B cell (primary cell): ENCODE measurements around the gene FANCI. TPM values are rescaled to one million over a fixed set of nuclear protein-coding genes. Genes with fewer than 3 reads are reported as not detected.

Source experiments
- ATAC-seq: fragments of 200-7000 bp; cut with Tn5 transposase; one replicate; pipeline ENCODE4 v1.10.0; 2021; ENCODE audit warnings: low read depth, mild to moderate bottlenecking, moderate number of reproducible peaks, moderate library complexity
- CTCF ChIA-PET: fragments of 350-600 bp; sonication (Branson Sonifier 250); formaldehyde crosslinking; loops from one replicate; lab custom pipeline; 2021; ENCODE audit warnings: antibody characterized with exemption, inconsistent platforms; lab: Charles Lee
- POLR2A ChIA-PET: fragments of 350-600 bp; sonication (Branson Sonifier 250); formaldehyde crosslinking; loops from one replicate; lab custom pipeline; 2021; ENCODE audit warnings: antibody characterized with exemption; lab: Charles Lee
- DNase-seq: peaks from one replicate; pipeline ENCODE4 v3.0.0; 2013
- H2AFZ ChIP-seq: 2 replicates; pipeline ENCODE4 v1.6.1; 2012; ENCODE audit warnings: mild to moderate bottlenecking, low read depth, low read length; ENCODE audit not compliant: insufficient read depth, poor library complexity, severe bottlenecking
- H3K27ac ChIP-seq, 2 donors: 1 replicate in 1 of 2; 2 replicates in 1 of 2; pipeline ENCODE4 v1.5.1; 2012 to 2013; ENCODE audit warnings: low read length in 2 of 2, mild to moderate bottlenecking in 2 of 2, moderate library complexity in 1 of 2
- H3K27me3 ChIP-seq, 4 experiments: fragments of 200-600 bp in 1 of 4; sonication (generic) in 1 of 4; replicated peaks in 1 of 4; 1 replicate in 2 of 4; 2 replicates in 2 of 4; pipeline versions ENCODE4 v1.6.1 to v1.7.0; 2013 to 2016; ENCODE audit warnings: low read length in 3 of 4, mild to moderate bottlenecking in 2 of 4, mixed read lengths in 1 of 4, moderate library complexity in 1 of 4; ENCODE audit not compliant: insufficient read depth in 4 of 4, control insufficient read depth in 3 of 4; ENCODE audit errors: control extremely low read depth in 1 of 4
- H3K36me3 ChIP-seq, 2 experiments: replicated peaks in 1 of 2; 1 replicate in 1 of 2; 2 replicates in 1 of 2; pipeline versions ENCODE4 v1.6.1 to v1.7.1; 2013; ENCODE audit warnings: low read length in 1 of 2; ENCODE audit not compliant: insufficient read depth in 2 of 2, control insufficient read depth in 1 of 2; ENCODE audit errors: control extremely low read depth in 1 of 2, extremely low read depth in 1 of 2
- H3K4me1 ChIP-seq, 2 donors: fragments of 200-600 bp in 1 of 2; sonication (generic) in 1 of 2; 1 replicate in 1 of 2; 2 replicates in 1 of 2; pipeline versions ENCODE4 v1.5.1 to v1.6.1; 2013 to 2017; ENCODE audit warnings: low read length in 2 of 2; ENCODE audit not compliant: control insufficient read depth in 2 of 2, insufficient read depth in 2 of 2
- H3K4me2 ChIP-seq: replicated peaks from 2 replicates; pipeline ENCODE3; 2012; ENCODE audit warnings: mild to moderate bottlenecking, low read depth, low read length; ENCODE audit not compliant: poor library complexity, severe bottlenecking
- H3K4me3 ChIP-seq, 5 experiments: fragments of 200-600 bp in 1 of 5; sonication (generic) in 1 of 5; 1 replicate in 3 of 5; 2 replicates in 2 of 5; pipeline versions ENCODE4 v1.5.1 to v1.7.0; 2011 to 2016; ENCODE audit warnings: low read length in 4 of 5, mild to moderate bottlenecking in 4 of 5, low read depth in 2 of 5, control low read depth in 1 of 5, moderate library complexity in 1 of 5; ENCODE audit not compliant: insufficient read depth in 1 of 5; ENCODE audit errors: control extremely low read depth in 1 of 5, extremely low read depth in 1 of 5
- H3K79me2 ChIP-seq: fragments of 200-600 bp; sonication (generic); one replicate; pipeline ENCODE4 v1.6.0; 2016; ENCODE audit warnings: low read length; ENCODE audit not compliant: control insufficient read depth, insufficient read depth
- H3K9ac ChIP-seq: fragments of 200-600 bp; sonication (generic); 2 replicates; pipeline ENCODE4 v1.6.1; 2017; ENCODE audit warnings: mild to moderate bottlenecking, low read length, moderate library complexity
- H3K9me3 ChIP-seq, 3 donors: one replicate each; pipeline versions ENCODE4 v1.6.1 to v1.7.1; 2013; ENCODE audit warnings: low read length in 2 of 3; ENCODE audit not compliant: control insufficient read depth in 2 of 3, insufficient read depth in 1 of 3; ENCODE audit errors: control extremely low read depth in 1 of 3
- H4K20me1 ChIP-seq: 2 replicates; pipeline ENCODE4 v1.6.0; 2012; ENCODE audit warnings: mild to moderate bottlenecking, low read length; ENCODE audit not compliant: insufficient read depth, control insufficient read depth, poor library complexity, severe bottlenecking
- H3K27ac Mint-ChIP-seq: one replicate; pipeline ENCODE4 v1.8.0; 2021; ENCODE audit warnings: mixed read lengths
- H3K27me3 Mint-ChIP-seq: one replicate; pipeline ENCODE4 v1.8.0; 2021; ENCODE audit warnings: mixed read lengths
- H3K4me1 Mint-ChIP-seq: one replicate; pipeline ENCODE4 v1.8.0; 2021; ENCODE audit warnings: mixed read lengths
- H3K4me3 Mint-ChIP-seq: one replicate; pipeline ENCODE4 v1.8.0; 2021; ENCODE audit warnings: mixed read lengths
- H3K9me3 Mint-ChIP-seq: one replicate; pipeline ENCODE4 v1.8.0; 2022; ENCODE audit warnings: mixed read lengths; ENCODE audit not compliant: insufficient read depth
- CTCF ChIP-seq: fragments of 200-600 bp; IDR thresholded peaks from one replicate; pipeline ENCODE4 v1.8.0; 2022; ENCODE audit warnings: antibody characterized with exemption, mild to moderate bottlenecking
- EZH2 ChIP-seq: IDR thresholded peaks from 2 replicates; pipeline ENCODE4 v1.6.1; 2012; ENCODE audit warnings: borderline replicate concordance, low read depth, mild to moderate bottlenecking, moderate library complexity, low read length; ENCODE audit not compliant: insufficient read depth, poor library complexity, severe bottlenecking
- WGBS: methylation state at CpG from one replicate; pipeline ENCODE4 v1.1.5; 2013; ENCODE audit warnings: missing lambda C conversion rate; ENCODE audit not compliant: insufficient coverage; 5-methylcytosine and 5-hydroxymethylcytosine counted together
- intact Hi-C: fragments of 100-400 bp; cut with micrococcal nuclease; formaldehyde crosslinking; loops from one replicate; pipeline ENCODE4 v1.10.0; 2022
- polyA plus RNA-seq: library from polyadenylated mRNA; depleted of rRNA; stranded (reverse); fragments of >200 nt; gene quantifications from 2 replicates; pipeline ENCODE4 v1.2.3, GENCODE V29; 2012
- total RNA-seq, 2 donors: library from RNA; stranded (reverse); fragments of 120-200 nt in 1 of 2; gene quantifications; 1 replicate in 1 of 2; 2 replicates in 1 of 2; pipeline versions ENCODE4 v1.2.3 to v1.2.4, GENCODE V29; 2013 to 2022

Gene FANCI
- total and polyA plus RNA-seq, 2 donors (not counting 1 experiment from before 2014, with no cell fraction given): 2.7 to 14.2 TPM

- POLR2A ChIA-PET: no interaction called here
- Histone ChIP-seq H3K4me1 (peaks cover 23 to 42% of the 10 kb centered on the region in 2 donors), H3K79me2 (no peaks in the 10 kb centered on the region), H3K4me3 (no peak overlapping the region), H3K9ac (no peak overlapping the region), H2AFZ (no peak overlapping the region), H4K20me1 (no peaks in the 10 kb centered on the region), H3K36me3 (no peaks in the 10 kb centered on the region), H3K27me3 (peaks cover 0 to 98% (median 65%) of the 10 kb centered on the region in 4 experiments), H3K4me2 (no peak overlapping the region), H3K27ac (no peak overlapping the region), H3K9me3 (peaks cover 0 to 55% (median 0%) of the 10 kb centered on the region in 3 donors)
- CTCF ChIA-PET: no interaction called here
- Mint-ChIP-seq H3K27me3 (peaks cover 76% of the 10 kb centered on the region), H3K9me3 (no peaks in the 10 kb centered on the region), H3K27ac (no peak overlapping the region), H3K4me1 (peaks cover 21% of the 10 kb centered on the region), H3K4me3 (no peak overlapping the region)
- intact Hi-C loops: no loop called here
- DNase-seq (no peak), ATAC-seq (no peak)
- no peak for TF ChIP-seq EZH2
- no peak for TF ChIP-seq CTCF
- WGBS: 35% methylated on average over 12 of the region's 13 CpGs
These were observed 121.1 kb downstream of the FANCI start for GRCh38 chr15:89364741-89365450.

- intact Hi-C loops: no loop called here
- DNase-seq (no peak), ATAC-seq (no peak)
- Mint-ChIP-seq H3K4me1 (peaks cover 25% of the 10 kb centered on the region), H3K9me3 (no peaks in the 10 kb centered on the region), H3K27ac (no peak overlapping the region), H3K27me3 (peaks cover 74% of the 10 kb centered on the region), H3K4me3 (no peak overlapping the region)
- H3K9ac ChIP-seq: no peak overlapping the region
- peaks cover 30 to 43% of the 10 kb centered on the region in 2 donors for H3K4me1 ChIP-seq
- TF ChIP-seq EZH2 (no peak), CTCF (no peak)
- no peak overlapping the region for H3K4me2 ChIP-seq
- H3K9me3 ChIP-seq: peaks cover 0 to 56% (median 0%) of the 10 kb centered on the region in 3 donors
- ChIA-PET CTCF (interaction anchor here (1.5 kb wide), 1 partner anchor 7 kb away, joined by 4 read pairs; no protein-coding TSS in a partner anchor), POLR2A (no interaction called here)
- H3K27me3 ChIP-seq: peaks cover 0 to 98% (median 65%) of the 10 kb centered on the region in 4 experiments
- no peaks in the 10 kb centered on the region for H3K36me3 ChIP-seq
- 22% methylated on average over 16 of the region's 22 CpGs for WGBS
- H2AFZ ChIP-seq: no peak overlapping the region
- H4K20me1 ChIP-seq: no peaks in the 10 kb centered on the region
- H3K79me2 ChIP-seq: no peaks in the 10 kb centered on the region
- no peak overlapping the region for H3K27ac ChIP-seq
- no peak overlapping the region for H3K4me3 ChIP-seq
These were observed 121.8 kb downstream of the FANCI start for GRCh38 chr15:89365462-89366065.
